ENCODE measurements around the gene FNDC1.

FNDC1 gene

DNA sequence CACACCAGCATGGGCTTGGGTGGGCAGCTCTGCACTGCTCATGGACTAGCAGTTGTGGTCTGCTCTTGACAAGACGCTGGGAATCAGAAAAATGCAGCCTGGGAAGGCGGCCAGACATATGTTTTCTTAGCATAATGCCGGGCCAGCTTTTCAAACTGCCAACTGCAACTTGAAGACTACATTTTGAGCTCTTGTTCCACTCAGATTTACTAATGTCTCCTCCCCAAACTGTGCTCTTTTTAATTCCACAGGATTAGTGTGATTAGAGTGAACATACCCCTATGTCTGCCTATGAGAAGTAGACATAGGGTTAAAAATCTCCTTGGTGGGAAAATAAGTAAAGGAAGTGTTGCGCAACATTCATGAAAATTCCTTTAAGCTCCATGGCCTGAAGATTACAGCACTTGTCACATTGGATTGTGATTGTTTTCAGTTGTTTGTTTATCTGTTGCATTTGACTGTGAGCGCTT lies 5.3 kb upstream of the FNDC1 start:
- no peak for DNase-seq

DNA sequence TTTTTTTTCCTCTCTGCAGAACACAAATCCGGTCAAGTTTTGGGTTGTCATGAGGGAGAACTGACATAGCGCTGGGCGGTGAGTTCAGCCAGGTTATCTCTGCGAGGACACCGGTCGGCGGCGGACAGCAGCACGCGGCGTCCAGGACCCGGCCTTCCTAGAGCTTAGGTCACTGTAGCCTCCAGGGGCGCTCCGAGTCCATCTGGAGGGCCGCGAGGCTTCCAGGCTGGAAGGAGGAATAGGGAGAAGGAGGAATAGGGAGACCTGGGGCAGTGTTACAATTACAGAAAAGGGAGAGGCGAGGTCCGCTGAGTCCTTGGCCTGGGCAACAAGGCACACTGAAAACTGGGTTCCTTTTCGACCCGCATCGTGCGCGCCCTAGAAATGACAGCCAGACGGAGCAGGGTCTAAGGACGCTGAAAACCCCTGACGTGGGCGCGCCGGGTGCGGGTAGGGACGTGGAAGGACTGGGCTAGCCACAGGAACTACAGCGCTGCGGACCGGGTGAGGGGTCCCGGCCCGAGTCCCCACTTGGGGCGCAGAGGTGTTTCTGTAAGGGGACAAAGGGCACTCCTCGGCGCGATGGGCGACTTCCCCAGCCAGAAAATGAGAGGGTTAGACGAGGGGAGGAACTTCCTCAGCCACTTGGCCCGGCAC lies 536 bp upstream of the FNDC1 start:
- DNase-seq = peak in 1 of 2 experiments; percentile 8

DNA sequence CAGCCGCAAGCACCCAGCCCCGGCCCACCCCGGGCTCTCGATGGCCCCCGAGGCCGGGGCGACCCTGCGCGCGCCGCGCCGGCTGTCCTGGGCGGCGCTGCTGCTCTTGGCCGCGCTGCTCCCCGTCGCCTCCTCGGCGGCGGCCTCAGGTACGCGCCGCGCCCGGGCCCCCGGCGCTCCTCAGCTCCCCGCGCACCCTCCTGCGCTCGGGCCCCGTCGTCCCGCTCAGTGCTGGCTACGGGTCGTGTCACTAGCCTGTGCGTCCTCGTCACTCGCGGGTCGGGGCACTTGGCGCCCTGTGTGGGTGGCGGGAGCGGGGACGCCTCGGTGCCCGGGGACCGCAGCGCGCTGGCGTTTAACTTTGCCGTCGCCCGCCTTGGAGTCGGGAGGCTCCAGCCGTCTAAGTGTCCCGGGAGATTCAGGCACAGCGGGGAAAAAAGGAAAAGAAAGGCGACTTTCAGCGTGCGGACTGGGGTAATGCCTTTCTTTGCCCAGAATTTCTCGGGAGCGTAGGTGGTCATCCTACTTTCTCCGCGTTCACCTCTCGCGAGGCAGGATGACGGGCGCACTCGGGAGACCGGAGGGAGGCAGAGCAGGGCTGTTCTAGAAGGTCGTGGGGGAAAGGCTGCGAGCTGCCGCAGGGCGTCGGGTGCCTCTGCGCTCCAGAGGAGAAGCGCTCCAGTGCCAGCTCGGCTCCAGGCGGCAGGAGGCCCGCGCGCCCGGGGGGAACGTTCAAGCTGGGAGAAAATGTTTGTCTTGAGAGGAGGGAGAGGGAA lies 545 bp downstream of the FNDC1 start:
- peak; percentile 41 to 47 for DNase-seq

DNA sequence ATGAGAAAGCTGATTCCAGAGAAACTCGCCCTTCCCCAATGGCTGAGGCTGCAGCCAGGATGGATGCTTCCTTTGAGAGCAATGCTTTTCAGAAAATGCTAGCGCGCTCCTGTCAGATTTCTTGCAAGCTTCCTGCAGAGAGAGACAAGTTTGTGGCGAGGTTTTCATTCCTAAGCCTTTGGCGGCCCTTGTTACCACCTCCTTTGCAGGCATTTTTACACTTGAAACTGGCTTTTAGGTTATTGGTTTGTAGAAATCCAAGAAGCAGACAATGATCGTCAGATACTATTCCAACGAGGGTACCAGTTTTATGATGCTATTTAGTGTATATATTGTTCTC lies 1.1 kb downstream of the FNDC1 start:
- DNase-seq = no peak

DNA sequence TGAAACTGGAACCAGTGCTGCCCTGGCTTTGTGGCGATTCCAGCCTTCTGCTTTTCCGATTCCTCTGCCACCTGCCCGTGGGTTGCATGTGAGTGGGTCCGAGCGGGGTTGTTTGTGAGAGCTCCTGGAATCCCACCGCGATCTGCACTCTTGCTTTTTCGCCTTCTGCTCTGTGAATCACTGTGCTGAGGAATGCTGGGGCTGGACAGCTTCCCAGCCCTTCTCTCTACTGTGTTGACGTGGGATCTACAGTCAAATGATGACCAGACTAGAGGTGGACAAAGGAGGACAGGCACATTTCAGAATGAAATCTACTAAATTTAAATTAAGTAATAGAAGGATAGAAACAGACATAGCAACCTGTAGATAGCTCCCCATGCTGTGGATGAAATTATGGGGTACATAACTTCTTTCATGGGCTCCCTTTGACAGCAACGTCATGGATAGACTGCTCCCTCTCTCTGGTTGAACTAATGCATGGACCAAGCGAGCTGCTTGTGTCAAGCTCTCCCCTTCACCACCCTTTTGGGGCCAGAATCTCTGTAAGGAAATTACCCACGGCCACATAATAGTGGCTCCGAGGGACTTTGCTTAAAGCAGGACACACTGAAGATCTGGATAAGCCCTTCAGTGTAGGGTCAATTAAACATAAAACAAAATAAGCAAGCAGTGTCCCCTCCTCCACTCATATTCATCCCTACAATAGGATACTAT lies 2.0 kb downstream of the FNDC1 start:
- DNase-seq = no peak

DNA sequence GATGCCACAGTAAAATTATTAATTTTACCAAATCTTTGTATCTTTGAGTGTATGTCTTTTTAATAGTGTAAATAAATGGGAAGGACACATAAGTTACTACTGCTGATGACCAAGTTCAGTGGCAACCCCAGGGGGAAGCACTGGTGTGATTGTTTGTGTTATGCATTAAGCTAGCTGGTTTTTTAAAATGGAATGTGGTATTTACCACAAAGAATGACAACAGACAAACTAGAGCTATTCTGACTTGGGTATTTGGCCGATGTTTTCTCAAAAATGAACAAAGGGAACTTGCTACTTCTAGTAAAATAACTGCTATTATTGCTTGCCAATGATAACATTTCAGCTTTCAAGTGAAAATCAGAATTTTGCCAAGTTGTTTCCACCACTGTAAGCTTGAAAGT lies 2.9 kb downstream of the FNDC1 start:
- DNase-seq = no peak

DNA sequence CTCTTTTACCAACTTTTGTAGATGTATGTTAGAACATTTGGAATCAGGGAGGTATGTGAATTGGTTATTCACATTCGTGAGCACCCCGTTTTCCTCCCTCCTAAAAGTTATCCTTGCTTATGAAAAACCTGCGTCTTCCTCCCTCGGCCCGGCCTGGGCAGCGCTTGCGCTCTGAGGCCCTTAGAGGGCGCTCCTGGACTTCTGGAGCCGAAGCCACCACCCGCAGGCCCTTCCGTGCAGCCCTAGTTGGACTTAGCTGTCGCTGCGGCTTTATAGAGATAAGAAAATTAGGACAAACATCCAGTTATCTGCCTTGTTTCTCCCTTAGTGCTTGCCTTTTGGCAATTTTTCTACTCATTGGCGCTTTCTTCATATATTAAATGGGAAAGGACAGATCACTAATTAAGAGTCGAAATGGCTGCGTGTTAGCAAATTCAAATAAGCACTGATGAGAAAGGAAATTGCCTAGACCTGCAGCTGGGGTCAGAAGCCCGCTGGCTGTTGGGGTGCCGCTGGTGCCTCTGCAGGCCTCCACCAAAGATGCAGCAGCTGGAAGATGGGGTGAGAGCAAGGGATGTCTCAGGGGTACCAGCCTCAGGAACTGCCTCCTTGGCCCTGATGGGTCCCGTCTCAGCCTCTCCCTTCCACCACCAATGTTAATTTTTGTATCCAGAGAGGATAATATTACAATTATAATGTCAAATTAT lies 5.2 kb downstream of the FNDC1 start:
- DNase-seq = peak; percentile 74 to 84

DNA sequence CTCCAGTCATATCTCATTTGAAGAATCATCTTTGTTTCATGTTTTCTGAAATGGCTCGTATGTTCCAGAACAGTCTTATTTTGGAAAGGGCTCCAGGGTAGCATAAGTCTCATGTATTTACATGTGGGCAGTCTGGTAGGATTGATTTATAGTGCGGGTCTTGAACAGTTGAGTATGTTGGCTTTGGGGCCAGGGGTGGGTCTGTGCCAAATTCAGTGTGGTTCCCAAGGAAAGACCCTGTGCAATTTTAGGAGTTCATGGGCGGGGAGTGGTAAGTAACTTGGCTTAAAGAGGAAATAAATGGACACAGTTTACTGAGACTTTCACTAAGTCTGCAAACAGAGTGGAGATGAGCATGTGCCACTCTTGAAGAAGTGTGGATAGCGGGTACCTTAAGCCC lies 7.7 kb downstream of the FNDC1 start:
- DNase-seq = no peak

DNA sequence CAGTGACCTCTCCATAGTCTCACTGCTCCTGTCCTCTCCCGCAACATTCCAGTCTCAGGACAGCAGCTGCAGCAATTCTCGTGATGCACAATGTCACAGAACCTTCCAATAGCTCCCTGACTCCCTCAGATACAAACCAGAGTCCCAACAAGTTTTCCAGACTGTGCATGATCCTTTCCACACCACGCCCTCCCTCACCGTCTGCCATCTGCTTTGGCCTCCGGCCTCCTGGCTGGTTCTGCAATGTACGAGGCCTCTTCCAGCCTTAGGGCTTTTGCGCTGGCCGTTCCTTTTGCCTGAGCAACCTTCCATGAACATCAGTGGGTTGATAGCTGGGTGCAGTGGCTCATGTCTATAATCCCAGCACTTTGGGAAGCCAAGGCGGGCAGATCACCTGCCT lies 9.6 kb downstream of the FNDC1 start:
- DNase-seq = no peak

DNA sequence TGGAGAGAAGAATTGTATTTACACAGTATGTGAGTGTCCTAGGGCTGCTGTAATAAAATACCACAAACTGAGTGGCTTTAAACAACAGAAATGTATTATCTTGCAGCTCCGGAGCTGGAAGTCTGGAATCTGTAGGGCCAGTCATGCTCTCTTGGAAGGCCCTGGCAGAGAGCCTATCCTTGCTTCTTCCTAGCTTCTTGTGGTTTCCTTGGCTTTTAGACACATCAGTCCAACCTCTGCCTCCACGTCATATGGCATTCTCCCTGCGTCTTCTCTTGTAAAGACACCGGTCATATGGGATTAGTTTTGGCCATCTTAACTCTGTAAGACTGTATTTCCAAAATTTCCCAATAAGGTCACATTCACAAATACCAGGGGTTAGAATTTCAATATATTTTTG lies 10.8 kb downstream of the FNDC1 start:
- DNase-seq = no peak

DNA sequence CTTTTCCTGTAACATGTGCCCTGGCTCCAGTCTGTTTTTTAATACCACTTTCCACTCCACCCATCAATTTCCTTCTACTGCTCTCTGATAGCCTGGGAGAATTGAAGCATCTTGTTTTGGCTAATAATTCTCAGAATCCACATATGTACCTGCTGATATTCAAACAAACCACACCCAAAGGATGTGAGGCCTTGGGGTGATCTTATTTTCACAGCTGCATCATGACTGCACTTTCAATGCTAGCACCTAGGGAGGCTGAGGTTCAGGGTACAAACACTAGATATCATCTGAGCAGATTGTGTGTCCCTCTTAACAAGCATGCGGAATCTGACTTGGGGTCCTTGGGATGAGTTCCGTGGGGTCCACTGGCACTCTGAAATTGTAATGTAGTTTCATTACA lies 12.7 kb downstream of the FNDC1 start:
- no peak for DNase-seq

DNA sequence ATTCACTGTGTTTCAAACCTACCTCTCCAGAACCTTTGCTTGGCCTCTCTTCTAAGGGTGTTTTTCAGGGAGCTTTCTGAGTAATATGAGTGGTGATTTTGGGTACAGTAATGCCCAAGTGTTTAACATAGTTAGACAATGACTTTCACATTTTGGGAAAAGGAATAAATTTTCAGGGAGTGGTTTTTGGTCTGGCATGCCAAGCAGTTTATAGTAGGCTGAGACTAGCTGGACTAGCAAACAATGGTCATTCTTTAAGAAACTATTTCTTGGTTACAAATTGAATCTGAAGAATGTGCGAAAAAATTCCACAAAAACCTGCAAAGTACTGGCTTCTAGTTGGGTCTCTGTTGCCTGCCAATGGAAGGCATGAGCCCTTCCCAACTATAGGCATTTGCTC lies 15.4 kb downstream of the FNDC1 start:
- no peak for DNase-seq

DNA sequence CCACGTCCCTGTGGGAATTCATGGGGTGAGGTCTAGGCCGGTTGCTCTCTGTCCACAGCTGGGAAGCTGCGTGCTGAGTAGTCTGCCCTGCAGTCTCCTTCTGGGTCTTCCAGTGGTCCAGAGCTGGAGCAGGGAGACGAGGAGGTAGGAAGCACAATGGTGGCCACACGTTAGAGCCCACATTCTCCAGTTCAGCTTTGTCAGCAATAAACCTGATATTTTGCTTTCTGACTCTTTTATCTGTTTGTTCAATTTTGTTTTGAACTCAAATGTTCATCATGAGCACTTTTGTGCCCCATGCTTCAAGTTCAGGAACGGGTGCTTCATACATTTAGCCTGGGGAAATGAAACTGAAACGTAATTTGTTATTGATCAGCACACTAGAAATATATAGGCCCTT lies 21.3 kb downstream of the FNDC1 start:
- no peak for DNase-seq

DNA sequence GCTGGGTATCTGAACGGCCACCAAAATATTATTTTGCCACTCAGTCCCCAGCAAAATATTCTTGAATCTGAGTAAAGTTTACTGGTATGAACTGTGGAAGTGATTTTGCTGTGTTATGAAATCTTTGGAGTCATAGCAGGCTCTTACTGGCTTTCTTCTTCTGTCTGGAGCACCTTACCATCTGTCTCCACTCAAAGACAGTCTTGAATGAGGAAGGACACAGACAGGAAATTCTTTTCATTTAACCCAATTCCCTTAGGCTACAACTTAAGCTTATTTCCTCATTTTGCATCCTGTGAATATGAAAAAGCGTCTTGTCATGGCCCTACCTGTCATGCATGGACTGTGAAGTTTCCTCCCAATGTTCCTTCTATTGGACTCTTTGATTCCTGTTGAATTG lies 24.7 kb downstream of the FNDC1 start:
- no peak for DNase-seq

DNA sequence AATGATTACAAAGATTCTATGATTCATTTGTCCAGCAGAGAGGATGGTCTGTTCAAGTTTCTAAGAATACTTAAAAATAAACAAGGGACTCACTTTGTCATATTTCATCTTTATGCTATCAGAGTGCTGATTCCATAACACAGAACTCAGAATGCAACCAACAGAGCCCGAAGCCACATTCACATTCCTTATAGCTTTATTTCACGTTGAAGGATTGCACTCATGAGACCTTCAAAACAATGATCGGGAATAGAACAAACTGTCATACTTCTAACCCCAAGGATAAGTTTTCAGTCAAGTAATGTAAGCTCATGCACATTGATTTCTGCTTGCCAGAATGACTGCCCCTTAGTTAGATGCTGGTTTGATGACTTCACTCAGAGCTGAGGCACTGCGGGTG lies 25.2 kb downstream of the FNDC1 start:
- DNase-seq = no peak

DNA sequence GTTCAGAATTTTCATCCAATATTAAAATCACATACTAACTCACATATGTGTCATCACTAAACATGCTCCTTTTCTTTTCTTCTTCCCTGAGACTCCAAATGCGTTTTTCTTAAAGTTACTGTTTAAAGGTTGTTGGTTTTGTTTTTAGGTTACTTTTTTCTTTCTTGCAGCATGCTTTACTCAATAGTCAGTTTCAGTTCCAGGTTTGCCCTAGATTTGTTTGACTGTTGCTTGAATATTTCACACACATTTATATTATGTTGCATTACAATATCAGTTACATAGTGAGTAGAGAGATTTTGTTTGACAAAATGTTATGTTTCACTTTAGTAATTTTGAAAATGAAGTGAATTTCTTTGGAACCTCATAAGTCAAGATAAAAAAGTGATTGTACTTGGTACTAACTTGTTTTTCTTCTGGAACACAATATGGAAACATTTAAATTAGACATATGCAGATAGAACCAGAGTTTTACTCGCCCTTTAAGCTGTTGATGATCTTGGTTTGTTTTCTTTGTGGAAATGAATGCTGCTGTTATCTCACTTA lies 27.3 kb downstream of the FNDC1 start:
- DNase-seq = no peak

DNA sequence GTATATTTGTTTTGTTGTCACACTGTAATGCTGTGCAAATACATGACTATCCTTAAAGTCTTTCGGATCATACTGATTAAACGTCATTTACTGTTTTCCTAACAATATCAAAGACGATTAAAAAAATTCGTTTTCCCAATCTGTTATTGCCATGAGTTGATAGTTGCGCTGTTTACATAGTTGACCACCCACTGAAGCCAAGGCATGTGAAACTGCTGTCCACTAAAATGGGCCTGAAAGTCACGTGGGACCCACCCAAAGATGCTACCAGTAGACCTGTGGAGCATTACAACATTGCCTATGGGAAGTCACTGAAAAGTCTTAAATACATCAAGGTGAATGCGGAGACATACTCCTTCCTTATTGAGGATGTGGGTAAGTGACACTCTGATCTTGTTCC lies 28.1 kb downstream of the FNDC1 start:
- no peak for DNase-seq

DNA sequence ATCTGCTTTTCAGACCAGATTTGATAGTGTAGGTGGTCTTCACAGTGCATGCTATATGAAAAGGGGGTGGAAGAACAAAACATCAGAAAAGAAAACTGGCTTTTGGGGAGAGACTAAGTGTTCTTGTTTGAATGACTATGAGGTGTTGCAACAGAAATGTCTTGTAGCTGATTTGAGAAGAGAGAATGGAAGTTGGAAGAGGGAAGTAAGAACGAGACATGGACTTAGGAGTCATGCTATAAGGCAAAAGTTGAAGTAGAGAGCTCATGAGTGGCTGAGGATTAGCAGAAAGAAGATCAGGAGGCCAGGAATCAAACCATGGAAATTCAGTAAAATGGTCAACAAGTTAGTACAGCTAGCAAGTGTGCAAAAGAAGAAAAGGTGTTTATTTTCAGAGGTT lies 32.1 kb downstream of the FNDC1 start:
- DNase-seq = no peak

DNA sequence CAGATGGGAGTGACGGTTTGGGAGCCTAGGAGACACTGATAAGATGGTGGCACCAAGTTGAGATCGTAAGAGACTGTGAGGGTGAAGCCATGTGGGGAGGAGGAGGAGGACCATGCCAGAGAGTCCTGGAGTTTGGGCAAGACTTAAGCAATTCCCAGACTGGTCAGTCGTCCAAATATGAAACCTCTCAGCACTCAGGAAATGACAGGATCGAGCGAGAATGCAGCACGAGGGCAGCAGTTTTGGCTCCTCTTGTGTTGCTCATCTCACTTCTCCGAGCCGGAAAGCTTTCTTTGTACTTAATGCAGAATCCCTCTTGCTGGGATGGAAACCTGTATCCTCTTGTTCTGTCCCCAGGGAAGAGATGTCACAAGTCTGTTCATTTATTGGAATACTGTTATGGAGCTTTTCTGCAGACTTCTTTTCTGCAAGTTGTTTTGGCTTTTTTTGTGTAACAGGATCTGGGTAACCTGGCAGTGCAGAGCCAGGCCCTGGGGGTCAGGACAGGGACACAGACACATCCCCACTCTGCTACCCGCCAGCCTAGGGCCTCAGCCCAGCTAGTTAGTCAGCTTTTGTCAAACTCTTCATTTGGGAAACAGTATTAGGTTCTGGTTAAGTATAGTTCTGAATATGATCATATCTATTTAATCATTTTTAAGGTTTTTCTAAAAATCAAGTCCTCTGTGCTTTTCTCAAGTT lies 34.3 kb downstream of the FNDC1 start:
- DNase-seq = no peak

DNA sequence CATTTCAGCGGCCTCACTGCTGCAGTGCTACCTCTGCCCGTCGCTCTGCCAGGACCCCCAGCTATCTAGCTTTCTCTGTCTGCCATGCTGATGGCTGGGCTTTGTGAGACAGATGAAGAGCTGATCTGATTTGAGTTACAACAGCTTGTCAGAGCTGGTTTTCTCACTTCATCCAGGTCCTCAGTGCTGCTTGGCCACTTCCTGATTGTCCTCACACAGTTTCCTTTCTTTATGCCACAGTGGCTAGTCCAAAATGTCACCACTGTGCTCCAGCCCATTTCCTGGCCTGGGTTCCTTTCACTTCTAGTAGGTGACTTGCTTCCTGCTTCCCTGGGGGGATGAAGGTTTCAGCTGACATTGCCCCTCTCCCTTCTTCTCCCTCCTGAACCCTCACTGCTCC lies 35.4 kb downstream of the FNDC1 start:
- DNase-seq = no peak

DNA sequence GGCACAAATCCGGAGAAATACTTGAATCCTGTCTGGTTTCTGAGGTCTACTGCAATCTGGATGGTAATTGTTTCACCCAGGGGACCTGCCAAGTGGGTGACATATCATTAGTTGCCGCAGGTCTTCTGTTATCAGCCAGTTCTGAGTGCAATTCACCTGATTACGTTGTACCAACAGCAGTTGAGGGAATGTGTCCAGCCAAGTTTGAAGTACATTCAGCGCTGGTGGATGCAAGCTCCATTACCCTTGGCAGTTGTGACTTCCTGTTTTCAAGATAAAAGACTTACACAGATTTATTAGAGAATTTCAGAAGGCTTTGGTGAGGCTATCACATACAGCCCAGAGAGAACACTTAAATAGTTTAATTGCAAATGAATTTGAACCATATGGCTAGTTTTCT lies 42.8 kb downstream of the FNDC1 start:
- DNase-seq = no peak

DNA sequence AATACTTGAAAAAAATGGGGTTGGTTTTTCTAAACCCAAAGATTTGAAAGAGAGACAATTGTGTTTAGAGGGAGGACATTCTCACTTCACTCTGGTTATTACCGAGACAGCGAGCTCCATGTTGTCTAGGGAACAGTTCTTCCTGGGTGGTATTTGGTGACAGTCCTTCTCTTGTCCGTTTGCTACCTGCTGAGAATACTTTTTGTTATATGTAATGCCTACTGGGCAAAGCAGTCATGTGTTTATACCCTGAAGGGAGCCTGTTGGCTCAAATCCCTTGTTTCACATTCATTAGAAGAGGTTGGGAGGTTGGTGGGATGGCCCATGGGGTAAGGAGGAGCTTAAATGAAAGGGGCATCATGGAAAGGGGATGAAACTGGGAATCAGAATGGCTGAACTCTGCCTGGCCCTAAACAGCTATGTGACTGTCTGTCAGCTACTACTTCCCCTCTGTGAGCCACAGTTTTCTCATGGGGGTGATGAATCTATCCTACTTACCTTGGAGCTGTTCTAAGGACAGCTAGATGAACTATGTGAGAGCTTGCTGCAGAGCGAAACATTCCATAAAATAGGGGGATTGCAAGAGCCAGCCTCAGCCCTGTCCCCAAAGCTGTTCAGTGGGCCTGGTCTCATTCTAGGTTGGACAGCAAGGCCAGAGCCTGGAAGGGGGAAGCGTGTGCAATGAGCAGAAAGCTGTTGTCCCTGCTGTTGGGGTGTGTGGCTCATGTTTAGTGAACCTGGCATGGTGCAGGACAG lies 43.5 kb downstream of the FNDC1 start:
- no peak for DNase-seq

All from activated CD4-positive, alpha-beta T cell treated with anti-CD3 and anti-CD28 coated beads, Interleukin-2, amount 50 U/mL, for 48 hours (primary cell).